NCI-H1092 treated with DMSO at 0.1 percent for 48 hours (cell line): ENCODE results near the gene UGCG.
A peak's percentile ranks its signal among the peaks of the same experiment; 100 is the strongest.
"Not testable (repeated sequence)": the region's sequence is repeated elsewhere in the genome, so short reads cannot be mapped to it uniquely, and the experiment has no call there.

Source experiments
- DNase-seq: peaks from one replicate; lab custom pipeline; 2025; lab: John Stamatoyannopoulos, UW

UGCG gene

GRCh38 chr9:111890867-111891266, 5.7 kb upstream of the UGCG start:
- DNase-seq = not testable (repeated sequence)

- DNase-seq = no peak
Measured at GRCh38 chr9:111891910-111892499, 4.6 kb upstream of the UGCG start.

- peak; percentile 88 for DNase-seq
Measured at GRCh38 chr9:111896942-111897600, 457 bp downstream of the UGCG start.

- no peak for DNase-seq
Measured at GRCh38 chr9:111897601-111898137, 1.1 kb downstream of the UGCG start.

- no peak for DNase-seq
Measured at GRCh38 chr9:111898331-111899096, 1.9 kb downstream of the UGCG start.

GRCh38 chr9:111900151-111900857, 3.7 kb downstream of the UGCG start:
- DNase-seq = no peak

- no peak for DNase-seq
Measured at GRCh38 chr9:111900858-111901612, 4.4 kb downstream of the UGCG start.

- DNase-seq = no peak
Measured at GRCh38 chr9:111902391-111903139, 6.0 kb downstream of the UGCG start.

- not testable (repeated sequence) for DNase-seq
Measured at GRCh38 chr9:111903535-111903934, 6.9 kb downstream of the UGCG start.

- DNase-seq = no peak
Measured at GRCh38 chr9:111904026-111904425, 7.4 kb downstream of the UGCG start.

GRCh38 chr9:111904891-111905291, 8.3 kb downstream of the UGCG start:
- DNase-seq = no peak

GRCh38 chr9:111907147-111907546, 10.5 kb downstream of the UGCG start:
- no peak for DNase-seq

- no peak for DNase-seq
Measured at GRCh38 chr9:111909444-111909843, 12.8 kb downstream of the UGCG start.

- DNase-seq = no peak
Measured at GRCh38 chr9:111910428-111910827, 13.8 kb downstream of the UGCG start.

- no peak for DNase-seq
Measured at GRCh38 chr9:111913159-111913558, 16.5 kb downstream of the UGCG start.

GRCh38 chr9:111914749-111915424, 18.3 kb downstream of the UGCG start:
- peak; percentile 56 for DNase-seq

- no peak for DNase-seq
Measured at GRCh38 chr9:111915425-111915758, 18.8 kb downstream of the UGCG start.

- no peak for DNase-seq
Measured at GRCh38 chr9:111916234-111916645, 19.6 kb downstream of the UGCG start.

GRCh38 chr9:111917201-111917600, 20.6 kb downstream of the UGCG start:
- no peak for DNase-seq

- no peak for DNase-seq
Measured at GRCh38 chr9:111917980-111918379, 21.4 kb downstream of the UGCG start.
